IMR-90 (cell line): Measurements from ENCODE around the gene OGA.

Source experiments
- BHLHE40 ChIP-seq: fragments of 150-350 bp; IDR thresholded peaks from 2 replicates; pipeline ENCODE4 v1.6.1; 2016; ENCODE audit warnings: mild to moderate bottlenecking, low read depth, low read length
- CEBPB ChIP-seq: IDR thresholded peaks from 2 replicates; pipeline ENCODE4 v1.6.1; 2012; ENCODE audit warnings: low read depth, low read length, improper control_type of control experiment
- CHD1 ChIP-seq: IDR thresholded peaks from 2 replicates; pipeline ENCODE4 v1.6.1; 2012; ENCODE audit warnings: low read depth, low read length, improper control_type of control experiment
- CTCF ChIP-seq: conservative IDR thresholded peaks from 2 replicates; pipeline ENCODE4 v1.5.1; 2012; ENCODE audit warnings: mild to moderate bottlenecking, low read depth, low read length, improper control_type of control experiment
- ELK1 ChIP-seq: fragments of 150-350 bp; IDR thresholded peaks from 2 replicates; pipeline ENCODE4 v1.6.1; 2016; ENCODE audit warnings: low read depth, mild to moderate bottlenecking, low read length, moderate library complexity, borderline replicate concordance
- MAFK ChIP-seq: IDR thresholded peaks from 2 replicates; pipeline ENCODE4 v1.6.1; 2012; ENCODE audit warnings: low read depth, low read length, improper control_type of control experiment
- MXI1 ChIP-seq: IDR thresholded peaks from 2 replicates; pipeline ENCODE4 v1.6.1; 2012; ENCODE audit warnings: low read depth, mild to moderate bottlenecking, low read length, moderate library complexity, borderline replicate concordance
- NFE2L2 ChIP-seq: fragments of 150-350 bp; IDR thresholded peaks from 2 replicates; pipeline ENCODE4 v1.6.1; 2016; ENCODE audit warnings: low read depth, mild to moderate bottlenecking, low read length
- POLR2A ChIP-seq: IDR thresholded peaks from 2 replicates; pipeline ENCODE4 v1.6.1; 2012; ENCODE audit warnings: mild to moderate bottlenecking, low read depth, low read length
- RAD21 ChIP-seq: IDR thresholded peaks from 2 replicates; pipeline ENCODE4 v1.6.1; 2012; ENCODE audit warnings: low read length, improper control_type of control experiment
- RCOR1 ChIP-seq: IDR thresholded peaks from 2 replicates; pipeline ENCODE4 v1.6.1; 2012; ENCODE audit warnings: mild to moderate bottlenecking, low read length, improper control_type of control experiment; ENCODE audit not compliant: insufficient replicate concordance
- RFX5 ChIP-seq: IDR thresholded peaks from 2 replicates; pipeline ENCODE4 v1.8.0; 2012; ENCODE audit warnings: low read depth, mild to moderate bottlenecking, low read length, moderate library complexity
- SMC3 ChIP-seq: fragments of 150-350 bp; IDR thresholded peaks from 2 replicates; pipeline ENCODE4 v1.6.1; 2016; ENCODE audit warnings: low read depth, mild to moderate bottlenecking, antibody characterized with exemption, low read length, moderate library complexity
- USF2 ChIP-seq: fragments of 150-350 bp; IDR thresholded peaks from 2 replicates; pipeline ENCODE4 v1.6.1; 2017; ENCODE audit warnings: mild to moderate bottlenecking, antibody characterized with exemption, low read length, low read depth

GRCh38 chr10:101781655-101781983 is 36.6 kb downstream of the OGA start:
- TF ChIP-seq CTCF (no peak), POLR2A (no peak), MAFK (no peak), ELK1 (no peak), CEBPB (no peak), CHD1 (no peak), MXI1 (no peak), RCOR1 (no peak), NFE2L2 (no peak), USF2 (no peak), SMC3 (no peak), RFX5 (no peak), RAD21 (no peak), BHLHE40 (no peak)
